Measurements from ENCODE around the gene RCAN2.
"Not testable (repeated sequence)": the region's sequence is repeated elsewhere in the genome, so short reads cannot be mapped to it uniquely, and the experiment has no call there.

RCAN2 gene

DNA sequence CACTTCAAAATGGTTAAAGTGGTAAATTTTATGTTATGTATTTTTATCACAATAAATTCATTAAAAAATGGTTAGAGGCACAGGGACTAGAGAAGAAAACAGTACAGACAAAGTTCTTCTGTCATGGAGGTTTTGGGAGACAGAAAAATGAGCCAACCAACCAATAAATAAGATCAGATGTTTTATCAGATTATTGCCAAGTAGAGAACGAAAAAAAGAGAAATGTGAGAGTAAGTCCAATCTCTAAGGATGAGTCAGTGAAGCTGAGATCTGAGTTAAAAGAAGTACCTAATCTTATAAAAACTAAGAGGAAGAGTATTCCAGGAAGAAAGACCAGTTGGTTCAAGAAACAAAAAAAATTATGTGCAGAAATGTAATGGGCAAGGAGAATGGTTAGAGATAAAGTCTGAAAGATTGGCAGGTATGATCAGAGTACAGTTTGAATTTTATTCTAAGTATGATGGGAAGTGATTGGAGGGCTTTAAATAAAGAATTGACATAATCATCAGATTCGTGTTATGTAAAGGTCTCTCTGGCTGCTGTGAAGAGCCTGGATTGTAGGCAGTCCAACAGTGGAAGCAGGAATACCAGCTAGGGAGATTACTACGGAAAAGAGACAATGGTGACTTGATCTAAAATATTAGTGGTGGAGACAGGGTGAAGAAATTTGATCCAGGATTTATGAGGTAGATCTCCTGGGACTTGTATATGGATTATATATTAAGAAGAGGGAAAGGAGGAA is 79.6 kb downstream of the RCAN2 start:
- H3K4me3 ChIP-seq = no peak overlapping the region
- TF ChIP-seq, protein P1, sequence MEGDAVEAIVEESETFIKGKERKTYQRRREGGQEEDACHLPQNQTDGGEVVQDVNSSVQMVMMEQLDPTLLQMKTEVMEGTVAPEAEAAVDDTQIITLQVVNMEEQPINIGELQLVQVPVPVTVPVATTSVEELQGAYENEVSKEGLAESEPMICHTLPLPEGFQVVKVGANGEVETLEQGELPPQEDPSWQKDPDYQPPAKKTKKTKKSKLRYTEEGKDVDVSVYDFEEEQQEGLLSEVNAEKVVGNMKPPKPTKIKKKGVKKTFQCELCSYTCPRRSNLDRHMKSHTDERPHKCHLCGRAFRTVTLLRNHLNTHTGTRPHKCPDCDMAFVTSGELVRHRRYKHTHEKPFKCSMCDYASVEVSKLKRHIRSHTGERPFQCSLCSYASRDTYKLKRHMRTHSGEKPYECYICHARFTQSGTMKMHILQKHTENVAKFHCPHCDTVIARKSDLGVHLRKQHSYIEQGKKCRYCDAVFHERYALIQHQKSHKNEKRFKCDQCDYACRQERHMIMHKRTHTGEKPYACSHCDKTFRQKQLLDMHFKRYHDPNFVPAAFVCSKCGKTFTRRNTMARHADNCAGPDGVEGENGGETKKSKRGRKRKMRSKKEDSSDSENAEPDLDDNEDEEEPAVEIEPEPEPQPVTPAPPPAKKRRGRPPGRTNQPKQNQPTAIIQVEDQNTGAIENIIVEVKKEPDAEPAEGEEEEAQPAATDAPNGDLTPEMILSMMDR (IDR thresholded peaks at IDR 0.05) = no peak
- peak overlapping the region; percentile 8 to 48 for H3K27ac ChIP-seq
- no peak for DNase-seq (ENCODE audit: low spot score)

DNA sequence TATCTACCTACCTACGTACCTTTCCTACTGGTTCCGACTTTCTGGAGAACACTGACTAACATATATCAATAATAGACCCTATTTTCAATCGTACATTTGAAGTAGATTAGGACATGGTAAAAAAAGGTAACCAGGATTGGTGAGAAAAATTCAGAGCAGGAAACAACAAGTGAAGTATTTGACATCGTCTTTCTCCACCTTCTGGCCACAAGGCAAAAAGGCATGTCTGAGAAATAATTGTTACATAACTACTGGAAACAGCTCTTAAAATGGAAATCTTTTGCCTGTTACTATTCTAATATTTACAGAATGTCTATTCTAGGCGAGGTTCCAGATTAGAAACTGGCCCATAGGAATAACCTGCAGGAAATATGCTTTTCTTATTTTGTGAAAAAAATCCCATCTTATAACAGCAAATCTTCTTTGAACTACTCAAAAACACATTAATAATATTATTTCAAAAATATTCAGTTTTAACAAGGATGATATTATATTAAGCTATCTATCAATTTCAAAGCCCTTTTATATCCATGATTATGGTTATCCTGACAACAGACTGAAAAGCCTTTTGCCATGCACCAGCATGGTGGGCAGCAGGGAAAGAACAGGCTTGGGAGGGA is 80.8 kb downstream of the RCAN2 start:
- no peak for DNase-seq (ENCODE audit: low spot score)
- TF ChIP-seq, protein P1 (IDR thresholded peaks at IDR 0.05) = peak; percentile 59

DNA sequence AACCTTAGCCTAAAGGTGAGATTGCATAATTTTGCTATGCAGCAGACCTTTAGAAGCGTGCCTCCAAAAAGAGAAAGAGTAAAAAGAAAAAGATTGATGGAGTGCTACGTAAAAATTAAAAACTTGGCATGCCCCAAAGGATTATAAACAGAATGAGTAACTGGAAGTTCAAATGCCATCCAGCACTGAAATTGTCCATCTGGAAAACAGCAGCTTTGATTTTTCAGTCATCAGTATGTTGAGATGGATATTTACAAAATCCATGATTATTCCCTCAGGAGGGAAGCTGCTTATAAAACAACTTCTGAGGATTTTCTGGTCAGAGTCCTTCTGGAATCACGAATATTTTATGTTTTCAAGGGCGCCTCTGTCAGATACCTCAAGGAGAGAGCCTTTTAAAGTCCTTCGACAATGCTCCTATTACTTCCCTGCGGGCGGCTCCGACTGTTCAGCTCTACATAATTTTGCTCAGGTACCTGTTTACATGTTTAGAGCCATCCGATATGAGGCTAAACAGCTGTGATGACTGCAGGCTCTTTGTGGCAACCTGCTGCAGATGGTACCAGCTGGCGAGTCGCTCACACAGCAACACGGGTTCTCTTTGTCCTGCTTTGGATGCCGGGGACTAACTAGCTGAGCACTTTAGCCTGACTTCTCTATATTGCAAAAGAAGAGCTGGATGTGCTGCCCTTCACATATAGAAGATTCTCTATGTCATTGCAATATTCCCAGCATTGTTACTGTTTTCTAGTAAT is 83.3 kb downstream of the RCAN2 start:
- TF ChIP-seq, protein P1 (IDR thresholded peaks at IDR 0.05) = no peak

More for the DNA sequence above, 80.8 kb downstream of the RCAN2 start:
- H3K27ac ChIP-seq = peak overlapping the region; percentile 39 to 48
- H3K4me3 ChIP-seq = no peak overlapping the region

DNA sequence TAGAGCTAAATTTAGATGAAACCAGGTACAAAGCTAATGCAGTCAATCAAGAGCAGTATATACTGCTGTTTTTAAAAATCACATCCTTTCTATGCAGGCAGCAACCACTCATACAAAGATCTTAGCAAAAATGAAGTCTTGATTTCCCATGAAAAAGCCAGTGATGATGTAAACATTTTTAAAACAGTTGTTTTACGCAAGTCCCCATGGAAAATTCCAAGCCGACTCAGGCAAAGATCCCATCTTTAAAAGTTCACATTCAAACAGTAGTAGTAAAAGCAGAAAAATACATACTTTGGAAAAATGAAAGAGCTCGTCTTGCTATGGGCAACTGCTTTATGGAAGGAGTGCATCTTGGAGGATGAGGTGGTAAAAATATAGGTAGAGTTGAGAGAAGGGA is 84.0 kb downstream of the RCAN2 start:
- DNase-seq (ENCODE audit: low spot score) = no peak
- TF ChIP-seq, protein P1 (IDR thresholded peaks at IDR 0.05) = no peak
- Histone ChIP-seq H3K27ac (peak overlapping the region; percentile 17 to 43), H3K4me3 (no peak overlapping the region)

More for the DNA sequence above, 83.3 kb downstream of the RCAN2 start:
- Histone ChIP-seq H3K4me3 (no peak overlapping the region), H3K27ac (peak overlapping the region in 1 of 2 donors; percentile 10)
- no peak for DNase-seq (ENCODE audit: low spot score)

DNA sequence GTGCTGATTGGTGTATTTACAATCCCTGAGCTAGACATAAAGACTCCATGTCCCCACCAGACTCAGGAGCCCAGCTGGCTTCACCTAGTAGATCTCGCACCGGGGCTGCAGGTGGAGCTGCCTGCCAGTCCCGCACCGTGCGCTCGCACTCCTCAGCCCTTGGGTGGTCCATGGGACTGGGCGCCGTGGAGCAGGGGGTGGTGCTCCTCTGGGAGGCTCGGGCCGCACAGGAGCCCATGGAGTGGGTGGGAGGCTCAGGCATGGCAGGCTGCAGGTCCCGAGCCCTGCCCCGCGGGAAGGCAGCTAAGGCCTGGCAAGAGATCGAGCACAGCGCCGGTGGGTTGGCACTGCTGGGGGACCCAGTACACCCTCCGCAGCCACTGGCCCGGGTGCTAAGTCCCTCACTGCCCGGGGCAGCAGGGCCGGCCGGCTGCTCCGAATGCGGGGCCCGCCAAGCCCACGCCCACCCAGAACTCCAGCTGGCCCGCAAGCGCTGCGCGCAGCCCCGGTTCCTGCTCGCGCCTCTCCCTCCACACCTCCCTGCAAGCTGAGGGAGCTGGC is 85.5 kb downstream of the RCAN2 start:
- peak overlapping the region in 1 of 2 donors; percentile 1 for H3K27ac ChIP-seq
- not testable (repeated sequence) for DNase-seq (ENCODE audit: low spot score); H3K4me3 ChIP-seq

DNA sequence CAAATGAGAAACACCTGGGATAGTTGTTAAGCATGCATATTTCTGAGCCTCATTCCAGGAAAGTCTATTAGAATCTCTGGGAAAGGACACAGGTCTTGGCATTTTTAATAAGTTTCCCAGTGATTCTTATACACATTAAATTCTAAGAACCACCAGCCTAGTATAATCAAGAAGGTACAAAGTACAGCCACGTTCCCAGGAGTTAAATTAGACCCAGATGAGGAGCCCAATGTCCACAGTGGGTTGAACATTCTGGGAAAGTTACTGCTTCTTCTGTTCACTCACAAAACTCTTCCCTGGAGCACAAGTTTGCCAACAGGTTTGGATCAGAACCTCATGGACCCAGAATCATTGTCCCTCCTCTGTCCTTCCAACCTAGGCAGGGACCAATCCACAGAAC is 90.4 kb downstream of the RCAN2 start:
- DNase-seq (ENCODE audit: low spot score) = no peak
- Histone ChIP-seq H3K27ac (no peak overlapping the region), H3K4me3 (no peak overlapping the region)
- TF ChIP-seq, protein P1 (IDR thresholded peaks at IDR 0.05) = no peak

DNA sequence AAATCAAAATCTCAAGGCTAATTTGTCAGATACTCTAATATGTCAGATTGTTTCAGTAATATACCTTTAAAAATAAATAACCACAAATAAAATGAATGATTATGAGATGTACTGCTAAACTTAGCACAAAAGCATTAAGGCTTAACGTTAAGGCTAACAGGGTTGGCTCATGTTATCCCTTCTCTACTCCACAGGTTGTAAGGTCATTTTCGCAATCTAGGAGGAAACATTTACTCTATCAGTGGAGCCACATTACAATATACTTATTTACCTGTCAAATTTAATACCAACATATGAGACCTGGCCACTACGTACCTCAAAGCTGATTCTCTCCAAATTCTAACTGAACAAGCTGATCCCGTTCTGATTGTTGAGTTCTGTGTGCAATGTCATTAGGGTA is 95.7 kb downstream of the RCAN2 start:
- TF ChIP-seq, protein P1 (IDR thresholded peaks at IDR 0.05) = no peak
- no peak for DNase-seq (ENCODE audit: low spot score)
- Histone ChIP-seq H3K4me3 (no peak overlapping the region), H3K27ac (no peak overlapping the region)

Measured in coronary artery (tissue), 2 donors.